HepG2 (cell line): ENCODE data around the gene DLAT. TPM values are rescaled to one million over a fixed set of nuclear protein-coding genes. Genes with fewer than 3 reads are reported as not detected.

Source experiments
- ERF ChIP-seq: IDR thresholded peaks from 2 replicates; pipeline ENCODE4 v1.6.1; 2018; ENCODE audit warnings: missing biosample characterization, missing genetic modification reagents
- HCFC1 ChIP-seq: fragments of 150-350 bp; IDR thresholded peaks from 2 replicates; pipeline ENCODE4 v1.6.1; 2014; ENCODE audit warnings: low read depth, low read length
- HIC2 ChIP-seq: sonication (generic); formaldehyde crosslinking; IDR thresholded peaks from 2 replicates; pipeline ENCODE4 v1.9.0; 2022; ENCODE audit warnings: low read depth, missing genetic modification reagents
- HOXD1 ChIP-seq: sonication (generic); formaldehyde crosslinking; IDR thresholded peaks from 2 replicates; pipeline ENCODE4 v1.5.0; 2020; ENCODE audit warnings: missing genetic modification reagents
- JUN ChIP-seq: sonication (generic); formaldehyde crosslinking; IDR thresholded peaks from 2 replicates; pipeline ENCODE4 v1.4.0; 2020; ENCODE audit warnings: mild to moderate bottlenecking, missing genetic modification reagents
- MEIS1 ChIP-seq: sonication (generic); formaldehyde crosslinking; IDR thresholded peaks from 2 replicates; pipeline ENCODE4 v1.9.0; 2021; ENCODE audit warnings: mild to moderate bottlenecking, missing genetic modification reagents, moderate library complexity, borderline replicate concordance
- MEIS2 ChIP-seq: sonication (generic); formaldehyde crosslinking; IDR thresholded peaks from 2 replicates; pipeline ENCODE4 v1.9.0; 2021; ENCODE audit warnings: mild to moderate bottlenecking, missing genetic modification reagents
- NFYB ChIP-seq: sonication (generic); formaldehyde crosslinking; IDR thresholded peaks from 2 replicates; pipeline ENCODE4 v1.4.0; 2020; ENCODE audit warnings: missing genetic modification reagents
- PTBP1 ChIP-seq: fragments of 200-400 bp; formaldehyde crosslinking; IDR thresholded peaks from 2 replicates; pipeline ENCODE4 v1.6.1; 2018; ENCODE audit warnings: low read length, low read depth; ENCODE audit not compliant: poor library complexity, severe bottlenecking
- RFX3 ChIP-seq: IDR thresholded peaks from 2 replicates; pipeline ENCODE4 v1.6.1; 2016; ENCODE audit warnings: missing biosample characterization, missing genetic modification reagents
- SP4 ChIP-seq: sonication (generic); formaldehyde crosslinking; IDR thresholded peaks from 2 replicates; pipeline ENCODE4 v1.8.1; 2023; ENCODE audit warnings: mild to moderate bottlenecking, missing genetic modification reagents
- SPEN ChIP-seq: sonication (generic); formaldehyde crosslinking; IDR thresholded peaks from 2 replicates; pipeline ENCODE4 v1.5.1; 2020; ENCODE audit warnings: low read depth, mild to moderate bottlenecking, missing genetic modification reagents
- TFE3 ChIP-seq: IDR thresholded peaks from 2 replicates; pipeline ENCODE4 v1.6.1; 2016
- ZBTB4 ChIP-seq: sonication (generic); formaldehyde crosslinking; IDR thresholded peaks from 2 replicates; pipeline ENCODE4 v1.4.0; 2020; ENCODE audit warnings: missing genetic modification reagents, mild to moderate bottlenecking, borderline replicate concordance
- ZBTB7A ChIP-seq: sonication (generic); formaldehyde crosslinking; IDR thresholded peaks from 2 replicates; pipeline ENCODE4 v1.8.0; 2022; ENCODE audit warnings: mild to moderate bottlenecking, missing genetic modification reagents
- ZNF143 ChIP-seq: sonication (generic); formaldehyde crosslinking; IDR thresholded peaks from 2 replicates; pipeline ENCODE4 v1.4.0; 2020; ENCODE audit warnings: missing genetic modification reagents
- ZNF253 ChIP-seq: sonication (generic); formaldehyde crosslinking; IDR thresholded peaks from 2 replicates; pipeline ENCODE4 v1.8.0; 2022; ENCODE audit warnings: mild to moderate bottlenecking, missing genetic modification reagents, borderline replicate concordance
- ZNF256 ChIP-seq: sonication (generic); formaldehyde crosslinking; conservative IDR thresholded peaks from 2 replicates; pipeline ENCODE4 v1.4.0; 2020; ENCODE audit warnings: missing genetic modification reagents
- ZNF704 ChIP-seq: sonication (generic); formaldehyde crosslinking; IDR thresholded peaks from 2 replicates; pipeline ENCODE4 v1.8.1; 2023; ENCODE audit warnings: mild to moderate bottlenecking, inconsistent platforms, moderate library complexity, missing genetic modification reagents, borderline replicate concordance
- ZNF761 ChIP-seq: sonication (generic); formaldehyde crosslinking; conservative IDR thresholded peaks from 2 replicates; pipeline ENCODE4 v1.4.0; 2020; ENCODE audit warnings: mild to moderate bottlenecking, missing genetic modification reagents
- ZNF781 ChIP-seq: sonication (generic); formaldehyde crosslinking; IDR thresholded peaks from 2 replicates; pipeline ENCODE4 v1.5.1; 2020; ENCODE audit warnings: borderline replicate concordance, mild to moderate bottlenecking, missing genetic modification reagents; ENCODE audit errors: not compliant biosample characterization
- ZNF879 ChIP-seq: sonication (generic); formaldehyde crosslinking; IDR thresholded peaks from 2 replicates; pipeline ENCODE4 v1.8.1; 2023; ENCODE audit warnings: missing genetic modification reagents
- polyA plus RNA-seq, 8 experiments: library from polyadenylated mRNA; depleted of rRNA in 3 of 8; stranded (reverse) in 7 of 8; unstranded in 1 of 8; fragments of >200 nt; fragmentation: Illumina TruSeq in 4 of 8; extraction: Trizol in 4 of 8; gene quantifications; 2 replicates each; pipeline versions ENCODE4 v1.2.1 to v1.2.3, GENCODE V29; 2011 to 2016; ENCODE audit warnings: low read depth in 4 of 8, missing spikeins in 1 of 8, mixed read lengths in 1 of 8; ENCODE audit not compliant: insufficient read depth in 1 of 8
- total RNA-seq, 5 experiments: library from RNA; depleted of rRNA; stranded (reverse); fragments of >200 nt; fragmentation: Illumina TruSeq; extraction: Trizol; gene quantifications; 2 replicates each; pipeline ENCODE4 v1.2.3, GENCODE V29; 2016; ENCODE audit warnings: low read depth in 1 of 5

Gene DLAT
- total and polyA plus RNA-seq, 2 of the 13 experiments (the other 11 are each of a cell fraction or from before 2014, with no cell fraction given) = 26.4 to 62.2 TPM

GRCh38 chr11:112086422-112087191 lies 61.4 kb downstream of the DLAT start, which contains the start of the genes SDHD and TIMM8B (continued):
- peak; percentile 83; the same call in 1 of the 2 replicates for TF ChIP-seq ZBTB4 (CRISPR knock-in tag)
- TF ChIP-seq SP4 (CRISPR knock-in tag) = 0 out of 2 replicates have a peak, but pooled peaks have one; percentile 54
- no peak for TF ChIP-seq RFX3 (CRISPR knock-in tag)
- TF ChIP-seq ZNF143 (CRISPR knock-in tag) = peak; percentile 66; the same call in 1 of the 2 replicates
- peak; percentile 58 for TF ChIP-seq HOXD1 (CRISPR knock-in tag)
- peak; percentile 86 for TF ChIP-seq ERF (CRISPR knock-in tag)
- peak; percentile 96 for TF ChIP-seq SPEN (CRISPR knock-in tag)
- no peak for TF ChIP-seq TFE3
- TF ChIP-seq ZNF781 = peak; percentile 68
- TF ChIP-seq ZNF879 (CRISPR knock-in tag) = no peak
- no peak for TF ChIP-seq JUN
- TF ChIP-seq ZBTB7A (CRISPR knock-in tag) = 0 out of 2 replicates have a peak, but pooled peaks have one; percentile 35
- TF ChIP-seq HCFC1 = peak; percentile 67
- TF ChIP-seq HIC2 (CRISPR knock-in tag) = no peak
- TF ChIP-seq NFYB (CRISPR knock-in tag) = peak; percentile 36
- TF ChIP-seq PTBP1 = no peak
- TF ChIP-seq MEIS2 = peak; percentile 86; the same call in 1 of the 2 replicates
- no peak for TF ChIP-seq ZNF761 (CRISPR knock-in tag)
- TF ChIP-seq ZNF253 (CRISPR knock-in tag) = 0 out of 2 replicates have a peak, but pooled peaks have one; percentile 62
- TF ChIP-seq ZNF256 = no peak
- peak; percentile 56; the same call in 1 of the 2 replicates for TF ChIP-seq MEIS1 (CRISPR knock-in tag)
- no peak; the same call in 1 of the 2 replicates for TF ChIP-seq ZNF704
